ENCODE data around the gene OR8H2.
"Not testable (repeated sequence)": the region's sequence is repeated elsewhere in the genome, so short reads cannot be mapped to it uniquely, and the experiment has no call there.

The OR8H2 gene, protein sequence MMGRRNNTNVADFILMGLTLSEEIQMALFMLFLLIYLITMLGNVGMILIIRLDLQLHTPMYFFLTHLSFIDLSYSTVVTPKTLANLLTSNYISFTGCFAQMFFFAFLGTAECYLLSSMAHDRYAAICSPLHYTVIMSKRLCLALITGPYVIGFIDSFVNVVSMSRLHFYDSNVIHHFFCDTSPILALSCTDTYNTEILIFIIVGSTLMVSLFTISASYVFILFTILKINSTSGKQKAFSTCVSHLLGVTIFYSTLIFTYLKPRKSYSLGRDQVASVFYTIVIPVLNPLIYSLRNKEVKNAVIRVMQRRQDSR

GRCh38 chr11:56103210-56103737 is at the start of gene OR8H2:
TSS of gene OR8H2 (plus strand) at chr11:56103687. CDS start at chr11:56105043, 1,356 bp downstream.
- DNase-seq = no peak

GRCh38 chr11:56056366-56056765 is 47.1 kb upstream of the OR8H2 start:
- not testable (repeated sequence) for DNase-seq

DNA sequence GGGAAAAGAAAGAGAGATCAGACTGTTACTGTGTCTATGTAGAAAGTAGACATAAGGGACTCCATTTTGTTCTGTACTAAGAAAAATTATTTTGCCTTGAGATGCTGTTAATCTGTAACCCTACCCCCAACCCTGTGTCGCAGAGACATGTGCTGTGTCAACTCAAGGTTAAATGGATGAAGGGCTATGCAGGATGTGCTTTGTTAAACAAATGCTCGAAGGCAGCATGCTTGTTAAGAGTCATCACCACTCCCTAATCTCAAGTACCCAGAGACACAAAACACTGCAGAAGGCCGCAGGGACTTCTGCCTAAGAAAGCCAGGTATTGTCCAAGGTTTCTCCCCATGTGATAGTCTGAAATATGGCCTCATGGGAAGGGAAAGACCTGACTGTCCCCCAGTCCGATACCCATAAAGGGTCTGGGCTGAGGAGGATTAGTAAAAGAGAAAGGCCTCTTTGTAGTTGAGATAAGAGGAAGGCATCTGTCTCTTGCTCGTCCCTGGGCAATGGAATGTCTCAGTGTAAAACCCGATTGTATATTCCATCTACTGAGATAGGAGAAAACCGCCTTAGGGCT is 45.7 kb upstream of the OR8H2 start:
- DNase-seq = not testable (repeated sequence)

DNA sequence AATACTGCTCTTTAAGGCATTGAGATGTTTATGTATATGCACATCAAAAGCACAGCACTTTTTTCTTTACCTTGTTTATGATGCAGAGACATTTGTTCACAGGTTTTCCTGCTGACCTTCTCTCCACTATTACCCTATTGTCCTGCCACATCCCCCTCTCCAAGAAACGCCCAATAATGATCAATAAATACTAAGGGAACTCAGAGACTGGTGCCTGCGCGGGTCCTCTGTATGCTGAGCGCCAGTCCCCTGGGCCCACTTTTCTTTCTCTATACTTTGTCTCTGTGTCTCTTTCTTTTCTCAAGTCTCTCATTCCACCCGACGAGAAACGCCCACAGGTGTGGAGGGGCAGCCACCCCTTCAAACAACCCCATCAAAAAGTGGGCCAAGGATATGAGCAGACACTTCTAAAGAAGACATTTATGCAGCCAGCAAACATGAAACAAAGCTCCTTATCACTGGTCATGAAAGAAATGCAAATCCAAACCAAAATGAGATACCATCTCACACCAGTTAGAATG is 45.2 kb upstream of the OR8H2 start:
- DNase-seq = not testable (repeated sequence)

- DNase-seq = no peak
Measured at GRCh38 chr11:56066980-56067379, 36.5 kb upstream of the OR8H2 start.

DNA sequence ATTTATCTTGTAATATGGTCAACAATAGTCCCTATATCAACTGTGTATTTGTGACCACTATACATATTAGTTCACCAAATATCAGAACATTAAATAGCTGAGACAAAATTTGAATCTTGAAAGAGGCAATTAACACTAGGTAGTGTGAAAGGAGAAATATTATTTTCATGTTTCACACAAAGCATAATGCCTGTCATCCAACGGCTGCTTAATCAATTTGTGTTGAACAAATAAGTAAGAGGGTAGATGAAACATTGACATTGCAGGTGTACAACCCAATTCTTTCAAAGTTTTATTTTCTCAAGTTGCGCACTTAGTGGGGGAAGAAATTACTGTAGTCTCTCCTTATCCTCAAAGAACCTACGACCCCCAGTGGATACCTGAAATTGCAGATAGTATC is 13.8 kb upstream of the OR8H2 start:
- DNase-seq = no peak

DNA sequence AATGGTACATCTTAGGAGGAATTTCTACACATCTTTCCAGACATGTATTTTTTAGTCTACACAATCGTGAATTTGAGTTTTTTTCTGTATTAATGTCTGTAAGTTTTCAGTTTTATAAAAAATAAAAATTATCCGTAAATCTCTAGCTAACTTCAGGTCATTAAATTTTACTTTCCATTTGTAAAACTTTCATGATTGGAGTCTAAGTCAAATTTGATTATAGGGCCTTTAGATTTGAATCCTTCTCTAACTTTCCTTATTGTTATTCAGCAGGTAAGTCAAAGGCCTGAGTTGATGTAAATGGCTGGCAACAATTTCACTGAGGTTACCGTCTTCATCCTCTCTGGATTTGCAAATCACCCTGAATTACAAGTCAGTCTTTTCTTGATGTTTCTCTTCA is 10.5 kb upstream of the OR8H2 start, which contains the start of gene OR8I2:
TSS of gene OR8I2 (plus strand) at position 301 of the 400 bp plus-strand sequence. CDS start at position 301, 0 bp downstream.
- no peak for DNase-seq

- no peak for DNase-seq
Measured at GRCh38 chr11:56122073-56122472, 18.6 kb downstream of the OR8H2 start, which contains the start of gene OR8H3. TSS of gene OR8H3 (plus strand) at chr11:56122373. CDS start at chr11:56122373, 0 bp downstream.

DNA sequence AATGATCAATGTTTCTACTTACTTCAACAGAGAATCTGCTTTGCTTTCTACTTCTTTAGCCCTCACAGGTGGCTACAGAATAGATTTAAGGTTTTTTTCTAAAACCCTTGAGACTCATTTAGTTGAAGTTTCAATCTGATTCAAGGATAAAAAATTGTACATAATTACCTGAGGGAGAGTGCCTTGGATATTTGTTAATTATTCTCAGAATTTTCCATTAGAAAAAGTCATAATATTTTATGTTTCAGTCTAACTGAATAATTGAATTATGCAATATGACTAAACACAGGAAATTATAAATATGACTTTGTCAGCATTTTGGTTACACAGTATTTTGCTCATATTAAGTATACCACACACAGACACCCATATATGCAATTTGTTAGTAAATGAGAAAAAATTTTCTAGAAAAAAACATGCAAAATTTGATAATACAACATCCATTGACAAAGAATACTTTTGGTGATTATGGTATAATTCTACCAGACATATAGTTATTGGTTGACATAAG is 36.7 kb downstream of the OR8H2 start, which contains the start of gene OR8J3:
TSS of gene OR8J3 (minus strand) at position 51 of the 511 bp plus-strand sequence. CDS start 2,483 bp downstream, outside the sequence.
- DNase-seq = no peak

- not testable (repeated sequence) for DNase-seq
Measured at GRCh38 chr11:56143681-56144080, 40.2 kb downstream of the OR8H2 start.

DNA sequence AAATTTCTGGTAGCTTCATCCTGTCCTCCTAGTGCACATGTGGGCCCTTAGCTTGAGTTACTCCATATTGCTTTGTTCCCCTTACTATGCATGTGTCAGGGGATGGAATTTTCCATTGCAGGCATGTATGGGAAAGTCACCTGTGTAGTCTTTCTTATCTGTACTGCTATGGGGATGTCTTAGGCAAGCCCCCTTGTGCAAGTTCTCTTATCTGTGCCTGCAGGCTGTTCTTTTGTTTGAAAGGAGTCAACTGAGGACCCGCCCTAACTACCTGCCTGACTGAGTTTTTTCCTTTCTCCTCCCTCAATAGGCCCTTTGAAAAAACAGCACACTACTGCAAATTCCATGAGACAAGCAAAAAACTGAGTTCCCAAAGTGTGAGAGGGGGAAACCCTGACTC is 47.9 kb downstream of the OR8H2 start:
- DNase-seq = no peak

- no peak for DNase-seq
Measured at GRCh38 chr11:56152333-56152732, 48.8 kb downstream of the OR8H2 start.
